SK-N-SH treated with all-trans-retinoic acid at 6 μM for 48 hours (cell line): ENCODE results near the gene RGS10.

ENCODE experiments used
- ATAC-seq: fragments of 200-7000 bp; cut with Tn5 transposase; 3 replicates; pipeline ENCODE4 v1.9.1; 2020; ENCODE audit warnings: mild to moderate bottlenecking, moderate library complexity
- ARNTL ChIP-seq: fragments of 450-650 bp; formaldehyde crosslinking; IDR thresholded peaks from 2 replicates; pipeline ENCODE4 v1.5.0; 2020; ENCODE audit warnings: low read depth, mild to moderate bottlenecking, moderate library complexity, borderline replicate concordance
- BACH2 ChIP-seq: fragments of 250-450 bp; sonication (Bioruptor Pico); IDR thresholded peaks from 2 replicates; pipeline ENCODE4 v1.9.0; 2021; ENCODE audit warnings: mild to moderate bottlenecking, borderline replicate concordance
- CSDC2 ChIP-seq: fragments of 250-450 bp; sonication (Bioruptor Pico); IDR thresholded peaks from 2 replicates; pipeline ENCODE4 v1.5.0; 2020; ENCODE audit warnings: mild to moderate bottlenecking, moderate library complexity
- ESRRG ChIP-seq: fragments of 250-450 bp; sonication (Bioruptor Pico); IDR thresholded peaks from 2 replicates; pipeline ENCODE4 v1.6.1; 2021; ENCODE audit warnings: mild to moderate bottlenecking
- GLIS3 ChIP-seq: fragments of 250-450 bp; sonication (Bioruptor Pico); IDR thresholded peaks from 2 replicates; pipeline ENCODE4 v1.5.0; 2020; ENCODE audit warnings: mild to moderate bottlenecking, moderate library complexity
- ISL1 ChIP-seq: fragments of 250-450 bp; sonication (Bioruptor Pico); IDR thresholded peaks from 2 replicates; pipeline ENCODE4 v2.1.2; 2022; ENCODE audit warnings: mild to moderate bottlenecking, moderate library complexity
- OSR1 ChIP-seq: fragments of 250-450 bp; sonication (Bioruptor Pico); IDR thresholded peaks from 2 replicates; pipeline ENCODE4 v1.8.0; 2022; ENCODE audit warnings: moderate library complexity, mild to moderate bottlenecking, inconsistent platforms
- POU6F1 ChIP-seq: fragments of 250-450 bp; sonication (Bioruptor Pico); IDR thresholded peaks from 2 replicates; pipeline ENCODE4 v1.8.0; 2021; ENCODE audit warnings: low read depth, mild to moderate bottlenecking, moderate library complexity, borderline replicate concordance
- PPARA ChIP-seq: fragments of 250-450 bp; sonication (Bioruptor Pico); IDR thresholded peaks from 2 replicates; pipeline ENCODE4 v1.5.0; 2020; ENCODE audit warnings: mild to moderate bottlenecking, borderline replicate concordance
- RARB ChIP-seq: fragments of 250-450 bp; sonication (Bioruptor Pico); IDR thresholded peaks from 2 replicates; pipeline ENCODE4 v1.8.0; 2021; ENCODE audit warnings: mild to moderate bottlenecking, moderate library complexity
- SNAI2 ChIP-seq: fragments of 250-450 bp; sonication (Bioruptor Pico); IDR thresholded peaks from 2 replicates; pipeline ENCODE4 v1.5.0; 2020; ENCODE audit warnings: mild to moderate bottlenecking, moderate library complexity
- TCF4 ChIP-seq: fragments of 250-450 bp; sonication (Bioruptor Pico); IDR thresholded peaks from 2 replicates; pipeline ENCODE4 v1.8.0; 2021; ENCODE audit warnings: mild to moderate bottlenecking, moderate library complexity, borderline replicate concordance
- TOX ChIP-seq: fragments of 250-450 bp; sonication (Bioruptor Pico); IDR thresholded peaks from 2 replicates; pipeline ENCODE4 v1.8.0; 2021; ENCODE audit warnings: mild to moderate bottlenecking, moderate library complexity, borderline replicate concordance
- TSHZ2 ChIP-seq: fragments of 250-450 bp; sonication (Bioruptor Pico); IDR thresholded peaks from 2 replicates; pipeline ENCODE4 v1.5.0; 2020; ENCODE audit warnings: mild to moderate bottlenecking, moderate library complexity
- ZC3H10 ChIP-seq: fragments of 250-450 bp; sonication (Bioruptor Pico); IDR thresholded peaks from 2 replicates; pipeline ENCODE4 v1.5.1; 2021; ENCODE audit warnings: mild to moderate bottlenecking, moderate library complexity
- ZFP3 ChIP-seq: fragments of 250-450 bp; sonication (Bioruptor Pico); IDR thresholded peaks from 2 replicates; pipeline ENCODE4 v1.5.0; 2020; ENCODE audit warnings: mild to moderate bottlenecking, moderate library complexity
- ZFP30 ChIP-seq: fragments of 450-650 bp; formaldehyde crosslinking; IDR thresholded peaks from 2 replicates; pipeline ENCODE4 v1.5.0; 2022; ENCODE audit warnings: mild to moderate bottlenecking, moderate library complexity
- ZNF8 ChIP-seq: fragments of 450-650 bp; formaldehyde crosslinking; IDR thresholded peaks from 2 replicates; pipeline ENCODE4 v1.5.0; 2020; ENCODE audit warnings: mild to moderate bottlenecking, moderate library complexity
- TF ChIP-seq, protein P1 (sequence below): fragments of 250-450 bp; sonication (Bioruptor Pico); IDR thresholded peaks from 2 replicates; pipeline ENCODE4 v1.8.0; 2020; ENCODE audit warnings: mild to moderate bottlenecking, moderate library complexity, borderline replicate concordance
- TF ChIP-seq, protein P2 (sequence below): fragments of 250-450 bp; sonication (Bioruptor Pico); IDR thresholded peaks from 2 replicates; pipeline ENCODE4 v1.5.1; 2020; ENCODE audit warnings: low read depth, mild to moderate bottlenecking, moderate library complexity
- TF ChIP-seq, protein P3 (sequence below): fragments of 250-450 bp; sonication (Bioruptor Pico); IDR thresholded peaks from 2 replicates; pipeline ENCODE4 v1.5.1; 2021; ENCODE audit warnings: mild to moderate bottlenecking, moderate library complexity

The RGS10 gene

DNA sequence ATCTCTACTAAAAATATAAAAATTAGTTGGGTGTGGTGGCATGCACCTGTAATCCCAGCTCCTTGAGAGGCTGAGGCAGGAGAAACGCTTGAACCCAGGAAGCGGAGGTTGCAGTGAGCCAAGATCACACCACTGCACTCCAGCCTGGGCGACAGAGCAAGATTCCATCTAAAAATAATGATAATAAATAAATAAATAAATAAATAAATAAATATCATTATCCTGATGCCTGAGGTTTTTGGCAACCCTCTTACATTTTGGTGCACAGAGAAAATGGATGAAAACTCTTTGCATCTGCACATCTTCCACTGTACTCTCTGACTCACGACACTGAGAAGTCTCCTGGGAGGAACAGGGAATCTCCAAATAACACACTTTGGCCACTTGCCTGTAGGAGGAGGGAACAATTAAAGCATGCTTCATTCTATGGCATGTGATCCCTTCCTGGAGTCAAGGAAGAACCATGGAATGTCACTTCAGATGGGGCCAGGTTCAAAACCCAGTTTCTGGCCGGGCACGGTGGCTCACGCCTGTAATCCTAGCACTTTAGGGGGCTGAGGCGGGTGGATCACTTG, 13.8 kb downstream of the RGS10 start:
- TF ChIP-seq ISL1 (CRISPR knock-in tag) (peak; percentile 43), SNAI2 (CRISPR knock-in tag) (0 out of 2 replicates have a peak, but pooled peaks have one; percentile 43)
- ATAC-seq, result peak; percentile 62

DNA sequence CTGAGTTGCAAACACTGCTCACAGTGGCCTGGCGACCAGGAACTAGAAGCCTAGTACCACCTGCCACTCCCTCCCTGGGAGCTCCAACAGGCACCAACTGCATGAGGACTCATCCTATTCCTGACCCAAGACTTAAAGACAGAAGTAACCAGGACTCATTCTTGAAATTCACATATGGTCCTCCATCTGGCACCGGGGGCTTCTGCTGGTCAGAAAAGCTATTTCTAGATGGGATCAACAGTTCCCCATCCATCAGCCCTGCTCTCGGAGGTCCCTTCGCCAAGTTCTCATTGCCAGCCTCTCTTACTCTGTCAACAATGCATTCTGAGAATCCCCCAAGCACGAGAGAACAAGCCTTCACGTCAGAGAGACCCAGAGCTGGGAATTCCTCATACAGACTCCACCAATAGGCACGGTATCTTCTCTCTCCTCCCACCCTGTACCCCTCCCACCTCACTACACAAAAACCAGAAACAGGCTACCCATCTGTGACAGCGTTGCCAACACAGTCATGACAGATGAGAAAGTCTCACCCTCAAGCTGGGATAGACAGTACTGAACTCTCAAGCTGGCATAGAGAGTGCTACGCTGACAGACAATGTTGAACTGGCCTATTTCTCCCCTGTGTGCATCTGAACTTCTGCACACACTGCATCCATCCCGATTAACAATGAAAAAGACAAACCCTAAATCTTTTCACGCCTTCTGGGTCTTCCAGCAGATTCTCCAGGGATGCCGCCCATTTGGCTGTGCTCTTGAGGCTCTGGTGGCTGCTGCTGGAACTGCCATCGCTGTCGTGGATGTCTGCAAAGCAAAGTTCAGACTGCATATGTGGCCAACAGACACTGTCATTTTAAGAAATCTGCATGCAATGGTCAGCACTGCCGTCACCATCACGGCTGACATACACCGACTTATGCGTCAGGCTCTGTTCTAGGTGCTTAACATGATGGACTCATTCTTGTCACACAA, 15.6 kb downstream of the RGS10 start:
- ATAC-seq, result no peak
- TF ChIP-seq ZNF8 (no peak), TSHZ2 (CRISPR knock-in tag) (no peak), RARB (CRISPR knock-in tag) (no peak), OSR1 (CRISPR knock-in tag) (no peak), ZFP3 (CRISPR knock-in tag) (no peak), TCF4 (CRISPR knock-in tag) (no peak), ISL1 (CRISPR knock-in tag) (no peak), TOX (CRISPR knock-in tag) (no peak), ARNTL (no peak), ZFP30 (CRISPR knock-in tag) (no peak), CSDC2 (CRISPR knock-in tag) (no peak), ESRRG (CRISPR knock-in tag) (no peak), BACH2 (CRISPR knock-in tag) (no peak), SNAI2 (CRISPR knock-in tag) (no peak), ZC3H10 (CRISPR knock-in tag) (no peak)
- TF ChIP-seq, protein P1, sequence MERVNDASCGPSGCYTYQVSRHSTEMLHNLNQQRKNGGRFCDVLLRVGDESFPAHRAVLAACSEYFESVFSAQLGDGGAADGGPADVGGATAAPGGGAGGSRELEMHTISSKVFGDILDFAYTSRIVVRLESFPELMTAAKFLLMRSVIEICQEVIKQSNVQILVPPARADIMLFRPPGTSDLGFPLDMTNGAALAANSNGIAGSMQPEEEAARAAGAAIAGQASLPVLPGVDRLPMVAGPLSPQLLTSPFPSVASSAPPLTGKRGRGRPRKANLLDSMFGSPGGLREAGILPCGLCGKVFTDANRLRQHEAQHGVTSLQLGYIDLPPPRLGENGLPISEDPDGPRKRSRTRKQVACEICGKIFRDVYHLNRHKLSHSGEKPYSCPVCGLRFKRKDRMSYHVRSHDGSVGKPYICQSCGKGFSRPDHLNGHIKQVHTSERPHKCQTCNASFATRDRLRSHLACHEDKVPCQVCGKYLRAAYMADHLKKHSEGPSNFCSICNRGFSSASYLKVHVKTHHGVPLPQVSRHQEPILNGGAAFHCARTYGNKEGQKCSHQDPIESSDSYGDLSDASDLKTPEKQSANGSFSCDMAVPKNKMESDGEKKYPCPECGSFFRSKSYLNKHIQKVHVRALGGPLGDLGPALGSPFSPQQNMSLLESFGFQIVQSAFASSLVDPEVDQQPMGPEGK (CRISPR knock-in tag), result no peak
- TF ChIP-seq, protein P2, sequence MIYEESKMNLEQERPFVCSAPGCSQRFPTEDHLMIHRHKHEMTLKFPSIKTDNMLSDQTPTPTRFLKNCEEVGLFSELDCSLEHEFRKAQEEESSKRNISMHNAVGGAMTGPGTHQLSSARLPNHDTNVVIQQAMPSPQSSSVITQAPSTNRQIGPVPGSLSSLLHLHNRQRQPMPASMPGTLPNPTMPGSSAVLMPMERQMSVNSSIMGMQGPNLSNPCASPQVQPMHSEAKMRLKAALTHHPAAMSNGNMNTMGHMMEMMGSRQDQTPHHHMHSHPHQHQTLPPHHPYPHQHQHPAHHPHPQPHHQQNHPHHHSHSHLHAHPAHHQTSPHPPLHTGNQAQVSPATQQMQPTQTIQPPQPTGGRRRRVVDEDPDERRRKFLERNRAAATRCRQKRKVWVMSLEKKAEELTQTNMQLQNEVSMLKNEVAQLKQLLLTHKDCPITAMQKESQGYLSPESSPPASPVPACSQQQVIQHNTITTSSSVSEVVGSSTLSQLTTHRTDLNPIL (CRISPR knock-in tag), result no peak
- TF ChIP-seq, protein P3, sequence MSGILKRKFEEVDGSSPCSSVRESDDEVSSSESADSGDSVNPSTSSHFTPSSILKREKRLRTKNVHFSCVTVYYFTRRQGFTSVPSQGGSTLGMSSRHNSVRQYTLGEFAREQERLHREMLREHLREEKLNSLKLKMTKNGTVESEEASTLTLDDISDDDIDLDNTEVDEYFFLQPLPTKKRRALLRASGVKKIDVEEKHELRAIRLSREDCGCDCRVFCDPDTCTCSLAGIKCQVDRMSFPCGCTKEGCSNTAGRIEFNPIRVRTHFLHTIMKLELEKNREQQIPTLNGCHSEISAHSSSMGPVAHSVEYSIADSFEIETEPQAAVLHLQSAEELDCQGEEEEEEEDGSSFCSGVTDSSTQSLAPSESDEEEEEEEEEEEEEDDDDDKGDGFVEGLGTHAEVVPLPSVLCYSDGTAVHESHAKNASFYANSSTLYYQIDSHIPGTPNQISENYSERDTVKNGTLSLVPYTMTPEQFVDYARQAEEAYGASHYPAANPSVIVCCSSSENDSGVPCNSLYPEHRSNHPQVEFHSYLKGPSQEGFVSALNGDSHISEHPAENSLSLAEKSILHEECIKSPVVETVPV (CRISPR knock-in tag), result no peak

- TF ChIP-seq, protein P2 (CRISPR knock-in tag), result no peak
- peak; percentile 67 for TF ChIP-seq ISL1 (CRISPR knock-in tag)
- ATAC-seq, result peak; percentile 6
These were observed 16.4 kb downstream of the RGS10 start for GRCh38 chr10:119526149-119526548.

DNA sequence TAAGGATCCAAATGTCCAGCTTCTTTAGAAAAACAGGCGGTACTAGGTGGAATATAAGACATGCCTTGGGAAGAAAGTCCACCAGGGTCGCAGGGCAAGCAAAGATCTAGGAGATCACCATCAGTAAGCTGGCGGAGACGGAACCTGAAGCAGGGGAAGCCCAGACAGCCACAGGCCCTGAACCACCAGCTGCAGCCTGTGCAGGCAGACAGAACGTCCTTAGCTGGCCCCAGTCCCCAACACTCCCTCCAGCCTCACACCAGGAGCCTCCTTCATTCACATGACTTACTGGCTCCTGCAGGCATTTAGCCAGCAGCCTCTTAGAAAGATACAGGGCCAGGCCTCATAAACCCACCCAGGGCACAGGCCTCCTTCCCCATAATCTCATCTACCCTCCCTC, 17.4 kb downstream of the RGS10 start:
- ATAC-seq, result no peak
- TF ChIP-seq PPARA (CRISPR knock-in tag) (no peak), ISL1 (CRISPR knock-in tag) (no peak), GLIS3 (CRISPR knock-in tag) (no peak), ZFP3 (CRISPR knock-in tag) (no peak), TSHZ2 (CRISPR knock-in tag) (no peak), CSDC2 (CRISPR knock-in tag) (no peak), OSR1 (CRISPR knock-in tag) (no peak), POU6F1 (no peak), SNAI2 (CRISPR knock-in tag) (no peak), ZNF8 (no peak)
